BLaER1 treated with 17β-estradiol and CSF1 and Interleukin-3, amounts not matched to agents 10 nM and 100 nM (cell line): Measurements from ENCODE around the gene FOSL2.
A peak's percentile ranks its signal among the peaks of the same experiment; 100 is the strongest.

Experiments
- H3K27ac ChIP-seq, 11 experiments: shearing (Covaris generic); formaldehyde crosslinking; 2 replicates each; pipeline ENCODE4 v1.8.1; 2022
- H3K27me3 ChIP-seq, 11 experiments: shearing (Covaris generic); formaldehyde crosslinking; 2 replicates each; pipeline ENCODE4 v1.8.1; 2022
- H3K36me3 ChIP-seq, 11 experiments: shearing (Covaris generic); formaldehyde crosslinking; 2 replicates each; pipeline ENCODE4 v1.8.1; 2022
- H3K4me1 ChIP-seq, 10 experiments: shearing (Covaris generic); formaldehyde crosslinking; 2 replicates each; pipeline ENCODE4 v1.8.1; 2022
- H3K4me2 ChIP-seq, 11 experiments: shearing (Covaris generic); formaldehyde crosslinking; 2 replicates each; pipeline ENCODE4 v1.8.1; 2022
- H3K4me3 ChIP-seq, 10 experiments: shearing (Covaris generic); formaldehyde crosslinking; 2 replicates each; pipeline ENCODE4 v1.8.1; 2022
- H3K9ac ChIP-seq, 11 experiments: shearing (Covaris generic); formaldehyde crosslinking; 2 replicates each; pipeline ENCODE4 v1.8.1; 2022
- H3K9me3 ChIP-seq, 11 experiments: shearing (Covaris generic); formaldehyde crosslinking; replicated peaks in 1 of 11; 2 replicates each; pipeline ENCODE4 v1.8.1; 2022
- H4K20me1 ChIP-seq, 11 experiments: shearing (Covaris generic); formaldehyde crosslinking; 2 replicates each; pipeline ENCODE4 v1.8.1; 2022
- Cebpa-rat ChIP-seq, 11 experiments: shearing (Covaris generic); IDR thresholded peaks; 2 replicates each; pipeline ENCODE4 v1.8.1; 2022

Gene FOSL2

DNA sequence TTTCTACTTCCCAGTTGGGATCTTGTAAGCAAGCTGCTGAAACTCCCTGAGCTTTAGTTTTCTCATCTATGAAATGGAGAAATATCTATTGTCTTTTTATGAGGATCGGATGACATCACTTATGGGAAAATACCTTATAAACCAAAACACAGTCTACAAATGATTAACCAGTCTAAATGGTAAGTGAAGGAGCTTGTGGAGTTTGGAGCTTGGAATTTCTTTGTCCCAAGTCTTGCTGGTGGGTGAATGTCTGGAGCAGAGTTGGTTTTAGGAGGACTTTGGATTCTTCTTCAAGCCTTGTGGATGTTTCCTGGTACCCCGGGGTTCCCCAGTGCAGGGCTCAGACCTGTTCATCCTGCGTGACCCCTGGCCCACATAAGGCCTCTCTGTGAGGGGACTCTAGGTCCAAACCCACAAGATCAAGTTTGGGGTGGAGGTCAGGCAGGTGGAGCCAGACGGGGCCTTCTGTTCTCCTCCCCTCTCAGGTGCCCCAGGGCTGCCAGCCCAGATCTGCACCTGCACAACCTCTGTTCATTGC, 43.2 kb downstream of the FOSL2 start:
- Histone ChIP-seq H3K9me3 (peaks cover 4 to 16% (median 9%) of the 10 kb centered on the region in 11 experiments; a peak in 14 of 22 replicates), H4K20me1 (no peaks in the 10 kb centered on the region; a peak in 1 of 22 replicates), H3K4me3 (no peak overlapping the region), H3K27ac (no peak overlapping the region), H3K4me2 (peak overlapping the region in 5 of 11 experiments; percentile 8 to 57 (median 27); a peak in 7 of 22 replicates), H3K27me3 (no peaks in the 10 kb centered on the region), H3K36me3 (no peaks in the 10 kb centered on the region), H3K9ac (no peak overlapping the region), H3K4me1 (peaks cover 0 to 50% (median 15%) of the 10 kb centered on the region in 10 experiments; a peak in 16 of 20 replicates)
- no peak for TF ChIP-seq Cebpa-rat (IDR thresholded peaks at IDR 0.05)

DNA sequence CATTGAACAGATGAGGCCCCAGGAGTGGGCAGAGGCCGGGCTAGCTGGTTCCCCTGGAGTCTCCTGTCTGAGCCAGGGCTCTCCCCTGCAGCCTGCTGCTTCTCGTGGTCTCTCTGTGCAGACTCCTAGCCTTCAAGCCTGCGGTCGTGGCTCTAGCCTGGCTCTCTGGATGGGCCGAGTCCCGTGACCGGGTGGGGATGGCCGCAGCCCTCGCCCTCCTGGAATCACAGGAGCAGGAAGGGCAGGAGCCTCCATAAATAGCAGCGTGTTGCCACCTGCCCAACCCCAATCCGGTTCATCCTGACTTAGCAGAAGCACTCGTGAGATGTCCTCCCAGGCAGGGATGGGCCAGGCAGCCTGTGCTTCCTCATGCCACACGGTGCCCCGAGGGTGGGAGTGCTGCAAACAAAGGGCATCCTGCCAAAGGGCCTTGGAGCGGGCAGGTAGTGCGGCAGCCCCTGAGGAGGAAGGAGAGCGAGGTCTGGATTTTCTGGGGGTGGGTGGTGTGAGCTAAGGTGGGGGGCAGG, 43.9 kb downstream of the FOSL2 start:
- Histone ChIP-seq H3K4me3 (no peak overlapping the region), H3K4me1 (peaks cover 0 to 50% (median 15%) of the 10 kb centered on the region in 10 experiments; a peak in 16 of 20 replicates), H3K27me3 (no peaks in the 10 kb centered on the region), H3K4me2 (no peak overlapping the region), H3K9ac (no peak overlapping the region), H3K36me3 (no peaks in the 10 kb centered on the region), H3K9me3 (peaks cover 4 to 16% (median 9%) of the 10 kb centered on the region in 11 experiments; a peak in 14 of 22 replicates), H3K27ac (no peak overlapping the region), H4K20me1 (no peaks in the 10 kb centered on the region; a peak in 1 of 22 replicates)
- TF ChIP-seq Cebpa-rat (IDR thresholded peaks at IDR 0.05) = no peak

DNA sequence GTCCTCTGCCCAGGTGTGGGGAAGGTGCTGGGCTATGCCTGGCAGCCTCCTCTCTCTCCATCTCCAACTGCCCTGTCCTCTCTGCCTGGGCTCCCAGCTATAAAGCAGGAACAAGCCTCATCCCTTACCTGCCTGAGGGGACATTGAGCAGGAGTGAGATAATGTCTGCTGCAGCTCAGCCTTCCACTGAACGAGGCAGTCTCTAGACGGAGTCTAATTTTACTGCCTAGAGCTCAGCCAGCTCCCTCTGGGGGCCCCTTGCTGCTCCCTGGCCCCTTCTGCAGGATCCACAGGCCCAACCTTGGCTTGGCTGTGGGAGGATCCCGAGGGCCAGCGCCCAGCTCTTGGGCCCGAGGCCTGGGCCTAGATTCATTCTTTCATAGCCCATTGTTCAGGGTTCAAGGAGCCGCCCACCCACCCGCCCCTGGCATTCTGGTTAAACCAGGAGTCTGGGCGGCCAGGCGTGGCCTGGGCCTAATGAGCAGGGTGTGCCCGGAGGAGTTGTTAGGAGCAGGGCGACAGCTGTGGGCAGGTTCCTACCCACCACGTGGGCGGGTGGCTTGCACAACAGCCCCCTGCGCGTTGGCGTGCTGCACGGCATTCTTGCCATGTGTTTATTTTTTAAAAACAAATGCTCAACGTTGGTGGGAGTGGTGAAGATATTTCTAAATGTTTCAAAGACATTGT, 44.6 kb downstream of the FOSL2 start:
- Histone ChIP-seq H3K4me3 (no peak overlapping the region), H3K9me3 (peaks cover 4 to 21% (median 9%) of the 10 kb centered on the region in 11 experiments; a peak in 15 of 22 replicates), H3K4me1 (peaks cover 0 to 52% (median 15%) of the 10 kb centered on the region in 10 experiments; a peak in 16 of 20 replicates), H3K36me3 (no peaks in the 10 kb centered on the region), H4K20me1 (no peaks in the 10 kb centered on the region; a peak in 1 of 22 replicates), H3K9ac (no peak overlapping the region), H3K27me3 (no peaks in the 10 kb centered on the region), H3K27ac (no peak overlapping the region), H3K4me2 (peak overlapping the region in 9 of 11 experiments; percentile 0 to 39 (median 8); a peak in 9 of 22 replicates)
- no peak for TF ChIP-seq Cebpa-rat (IDR thresholded peaks at IDR 0.05)

DNA sequence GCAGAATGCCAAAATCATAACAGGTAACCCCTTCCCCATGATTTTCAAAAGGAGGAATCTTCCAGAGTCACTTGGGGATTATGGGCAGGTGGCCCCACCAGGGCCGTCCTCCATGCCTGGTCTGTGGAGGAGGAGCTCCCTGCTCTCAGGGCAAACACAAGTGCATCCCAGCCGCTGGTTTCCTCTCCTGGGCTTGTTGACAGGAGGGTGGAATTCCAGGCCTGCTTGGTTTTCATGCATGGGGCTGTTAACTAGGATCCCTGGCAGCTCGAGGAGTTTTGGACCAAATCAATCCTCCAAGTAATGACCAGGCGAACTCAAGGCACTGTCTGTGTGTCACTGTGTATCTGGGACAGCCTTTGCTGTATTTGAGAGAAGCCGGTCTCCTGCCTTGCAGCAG, 45.3 kb downstream of the FOSL2 start:
- TF ChIP-seq Cebpa-rat (IDR thresholded peaks at IDR 0.05) = no peak
- H3K4me3 ChIP-seq = no peak overlapping the region
- H3K4me2 ChIP-seq = peak overlapping the region in 10 of 11 experiments; percentile 0 to 39 (median 10); a peak in 8 of 22 replicates
- H3K9me3 ChIP-seq = peaks cover 3 to 20% (median 8%) of the 10 kb centered on the region in 11 experiments; a peak in 15 of 22 replicates
- no peaks in the 10 kb centered on the region; a peak in 1 of 22 replicates for H4K20me1 ChIP-seq
- no peaks in the 10 kb centered on the region for H3K27me3 ChIP-seq
- H3K4me1 ChIP-seq = peaks cover 0 to 52% (median 17%) of the 10 kb centered on the region in 10 experiments; a peak in 16 of 20 replicates
- no peak overlapping the region for H3K9ac ChIP-seq
- H3K36me3 ChIP-seq = no peaks in the 10 kb centered on the region
- H3K27ac ChIP-seq = peak overlapping the region in 1 of 11 experiments; percentile 19; a peak in 1 of 22 replicates

DNA sequence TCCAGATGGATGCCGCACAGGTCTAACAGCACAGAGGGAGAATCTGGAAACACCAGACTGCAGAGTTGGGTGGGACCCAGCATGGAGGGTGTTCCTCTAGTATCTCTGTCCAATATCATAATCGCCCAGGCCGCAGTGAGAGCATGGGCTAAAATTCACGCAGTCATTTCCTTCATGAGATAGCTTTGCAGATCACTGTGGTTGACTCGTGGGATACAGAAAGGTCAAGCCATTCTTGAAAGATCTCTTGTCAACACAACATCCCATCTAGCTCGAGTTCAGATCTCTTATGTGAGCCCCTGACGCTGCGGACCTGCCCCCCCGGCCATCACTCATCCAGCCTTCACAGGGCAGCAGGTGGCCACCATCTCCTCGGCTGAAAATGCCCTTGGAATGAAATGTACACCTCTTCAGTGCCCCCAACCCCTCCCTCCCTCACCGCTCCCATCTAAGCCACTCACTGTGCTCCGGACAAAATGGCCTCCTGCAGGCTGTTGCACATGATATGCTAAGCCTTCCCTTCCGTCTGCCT, 45.9 kb downstream of the FOSL2 start:
- no peak overlapping the region for H3K27ac ChIP-seq
- TF ChIP-seq Cebpa-rat (IDR thresholded peaks at IDR 0.05) = no peak
- H3K4me2 ChIP-seq = peak overlapping the region in 7 of 11 experiments; percentile 0 to 35 (median 8); a peak in 4 of 22 replicates
- peaks cover 0 to 56% (median 17%) of the 10 kb centered on the region in 10 experiments; a peak in 16 of 20 replicates for H3K4me1 ChIP-seq
- peaks cover 0 to 13% (median under 1%) of the 10 kb centered on the region in 11 experiments; a peak in 13 of 22 replicates for H3K9me3 ChIP-seq
- H3K4me3 ChIP-seq = no peak overlapping the region
- no peak overlapping the region for H3K9ac ChIP-seq
- H3K36me3 ChIP-seq = no peaks in the 10 kb centered on the region
- H4K20me1 ChIP-seq = no peaks in the 10 kb centered on the region; a peak in 1 of 22 replicates
- H3K27me3 ChIP-seq = no peaks in the 10 kb centered on the region

DNA sequence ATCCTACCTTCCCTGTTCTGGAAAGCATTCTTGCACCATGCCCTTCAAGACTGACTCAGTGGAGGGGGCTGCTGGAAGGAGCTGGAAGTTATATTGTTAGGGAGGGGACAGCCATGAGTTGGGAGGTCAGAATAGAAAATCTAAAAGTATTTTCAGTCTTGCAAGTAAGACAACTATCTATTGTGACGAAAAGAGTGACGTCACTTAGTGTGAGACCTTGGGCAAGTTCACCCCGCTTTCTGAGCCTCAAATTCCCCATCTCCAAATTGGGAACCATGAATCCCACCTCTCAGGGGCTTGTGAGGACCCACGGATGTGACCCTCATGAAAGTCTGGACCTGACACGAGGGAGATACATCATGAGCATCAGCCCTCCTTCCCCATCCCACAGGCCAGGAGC, 46.5 kb downstream of the FOSL2 start:
- Histone ChIP-seq H4K20me1 (no peaks in the 10 kb centered on the region; a peak in 1 of 22 replicates), H3K36me3 (no peaks in the 10 kb centered on the region), H3K27ac (no peak overlapping the region), H3K27me3 (no peaks in the 10 kb centered on the region), H3K4me2 (no peak overlapping the region), H3K9me3 (peaks cover 0 to 8% (median 0%) of the 10 kb centered on the region in 11 experiments; a peak in 6 of 22 replicates), H3K4me1 (peaks cover 0 to 60% (median 17%) of the 10 kb centered on the region in 10 experiments; a peak in 16 of 20 replicates), H3K9ac (no peak overlapping the region), H3K4me3 (no peak overlapping the region)
- TF ChIP-seq Cebpa-rat (IDR thresholded peaks at IDR 0.05) = no peak

DNA sequence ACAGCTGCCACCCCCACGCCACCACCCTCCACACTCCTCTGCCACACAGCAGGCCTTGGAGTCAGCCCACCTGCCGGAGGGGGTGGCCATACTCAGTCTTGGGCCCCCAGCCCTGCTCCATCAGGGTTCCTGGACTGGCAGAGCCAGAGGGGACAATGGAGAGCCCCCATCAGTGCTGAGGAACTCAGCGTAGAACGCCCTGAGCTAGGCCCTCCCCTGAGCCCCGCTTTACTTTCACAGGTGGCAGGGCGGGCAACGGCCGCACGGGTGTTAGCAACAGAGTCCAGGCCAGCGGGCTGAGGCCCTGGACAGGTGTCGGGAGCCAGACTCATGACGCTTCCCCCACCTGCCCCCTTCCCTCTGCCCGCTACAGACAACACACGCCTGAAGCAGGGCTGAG, 47.1 kb downstream of the FOSL2 start:
- no peak for TF ChIP-seq Cebpa-rat (IDR thresholded peaks at IDR 0.05)
- H3K9ac ChIP-seq = no peak overlapping the region
- H3K4me2 ChIP-seq = no peak overlapping the region
- H3K36me3 ChIP-seq = no peaks in the 10 kb centered on the region
- H3K9me3 ChIP-seq = peaks cover 0 to 8% (median 0%) of the 10 kb centered on the region in 11 experiments; a peak in 3 of 22 replicates
- peaks cover 0 to 60% (median 17%) of the 10 kb centered on the region in 10 experiments; a peak in 16 of 20 replicates for H3K4me1 ChIP-seq
- H3K27ac ChIP-seq = no peak overlapping the region
- no peaks in the 10 kb centered on the region; a peak in 1 of 22 replicates for H4K20me1 ChIP-seq
- no peaks in the 10 kb centered on the region for H3K27me3 ChIP-seq
- no peak overlapping the region for H3K4me3 ChIP-seq

DNA sequence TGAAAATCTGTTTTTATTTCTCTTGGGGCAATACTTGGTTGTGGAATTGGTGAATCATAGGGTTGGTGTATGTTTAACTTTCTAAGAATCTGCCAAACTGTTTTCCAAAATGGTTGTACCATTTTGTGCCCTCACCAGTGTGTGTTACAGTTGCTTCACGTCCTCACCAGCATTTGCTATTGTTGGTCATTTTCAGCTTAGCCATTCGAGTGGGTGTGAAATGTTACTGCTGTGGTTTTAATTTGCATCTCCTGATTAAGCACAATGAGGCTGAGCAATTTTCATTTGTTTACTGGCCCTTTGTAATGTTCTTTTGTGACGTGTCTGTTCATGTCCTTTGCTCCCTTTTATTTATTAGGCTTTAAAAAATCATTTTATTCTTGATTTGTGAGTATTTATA, 49.7 kb downstream of the FOSL2 start:
- peaks cover 0 to 13% (median 0%) of the 10 kb centered on the region in 11 experiments; a peak in 6 of 22 replicates for H3K9me3 ChIP-seq
- no peak for TF ChIP-seq Cebpa-rat (IDR thresholded peaks at IDR 0.05)
- peaks cover 0 to 68% (median 31%) of the 10 kb centered on the region in 10 experiments; a peak in 18 of 20 replicates for H3K4me1 ChIP-seq
- H4K20me1 ChIP-seq = no peaks in the 10 kb centered on the region
- H3K36me3 ChIP-seq = no peaks in the 10 kb centered on the region
- H3K9ac ChIP-seq = no peak overlapping the region
- H3K4me3 ChIP-seq = no peak overlapping the region
- peak overlapping the region in 3 of 11 experiments; percentile 44 to 89 (median 57); a peak in 5 of 22 replicates for H3K4me2 ChIP-seq
- H3K27me3 ChIP-seq = no peaks in the 10 kb centered on the region
- peak overlapping the region in 1 of 11 experiments; percentile 56; a peak in 2 of 22 replicates for H3K27ac ChIP-seq
